Stimulated activated CD4-positive, alpha-beta T cell treated with anti-CD3 and anti-CD28 coated beads, Interleukin-15, amount 100 ng/mL, for 48 hours (primary cell): Measurements from ENCODE around the gene CALM3.

Source experiments
- DNase-seq, 2 donors: peaks; one replicate each; pipeline ENCODE4 v3.0.0-alpha.2; 2020; ENCODE audit warnings: low read depth in 2 of 2

CALM3 gene

DNA sequence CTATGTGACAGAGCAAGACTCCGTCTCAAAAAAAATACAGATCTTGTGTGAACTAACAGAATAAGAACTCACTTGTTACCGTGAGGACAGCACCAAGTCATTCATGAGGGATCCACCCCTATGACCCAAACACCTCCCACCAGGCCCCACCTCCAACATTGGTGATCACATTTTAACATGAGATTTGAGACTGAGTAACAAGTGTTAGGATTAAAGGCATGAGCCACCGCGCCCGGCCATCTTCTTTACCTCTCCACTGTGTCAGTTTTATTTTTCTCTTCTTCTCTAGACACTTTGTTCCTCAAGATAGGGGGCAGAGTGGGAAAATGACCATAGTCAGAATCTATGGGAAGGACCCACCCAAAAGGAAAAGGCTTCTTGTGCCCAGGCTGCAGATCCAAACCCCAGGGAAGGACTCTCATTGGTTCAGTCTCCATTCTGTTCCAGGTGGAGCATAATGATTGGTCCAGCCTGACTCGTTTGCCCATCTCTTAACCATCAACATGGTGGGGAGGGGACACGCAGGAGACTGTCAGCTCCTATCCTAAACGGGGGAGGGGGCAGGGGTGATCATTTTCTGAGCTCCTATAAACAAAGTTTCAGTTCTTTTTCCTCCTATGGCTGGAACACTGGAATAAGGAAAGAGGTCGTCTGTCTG, 1.3 kb upstream of the CALM3 start:
- DNase-seq = no peak

DNA sequence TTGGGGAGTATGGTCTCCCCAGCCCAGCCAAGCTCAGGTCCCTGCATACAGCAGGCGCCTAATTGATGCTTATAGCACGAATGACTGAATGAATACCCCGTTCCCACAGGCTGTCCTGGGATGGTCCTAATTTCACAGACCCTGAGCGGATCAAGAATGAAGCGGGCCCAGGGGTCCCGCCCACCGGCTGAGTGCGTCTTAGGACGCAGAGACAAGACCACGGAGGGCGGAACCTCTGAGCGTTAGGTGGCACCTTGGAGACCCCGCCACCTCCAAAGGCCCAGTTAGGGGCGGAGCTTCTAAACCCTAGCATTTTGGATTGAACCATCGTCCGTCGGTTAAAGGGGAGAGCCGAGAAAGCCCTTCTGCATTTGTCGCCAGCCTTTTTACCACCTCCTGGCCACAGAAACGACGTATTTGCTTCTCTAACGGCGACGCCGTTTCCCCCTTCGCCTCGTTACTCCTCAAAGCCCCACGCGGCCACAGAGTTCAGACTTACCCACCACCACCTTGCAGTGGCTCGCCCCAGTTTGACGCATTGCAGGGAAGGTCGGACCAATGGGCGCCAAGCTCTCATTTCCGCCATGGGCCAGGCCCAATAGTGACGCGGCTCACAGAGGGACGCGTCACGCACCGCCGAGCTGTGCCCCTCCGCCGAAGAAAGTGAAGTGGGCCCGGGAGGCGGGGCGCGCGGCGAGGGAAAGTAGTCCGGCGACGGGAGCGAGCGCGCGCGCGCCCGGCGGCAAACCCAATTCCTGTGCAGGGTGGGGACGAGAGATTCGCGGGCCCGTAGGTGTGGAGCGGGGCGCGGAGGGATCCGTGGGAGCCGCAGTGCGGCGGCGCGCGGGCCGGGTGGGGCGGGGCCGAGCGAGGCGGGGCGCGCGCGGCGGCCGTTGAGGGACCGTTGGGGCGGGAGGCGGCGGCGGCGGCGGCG, 479 bp upstream of the CALM3 start:
- DNase-seq = peak; percentile 95 to 97

DNA sequence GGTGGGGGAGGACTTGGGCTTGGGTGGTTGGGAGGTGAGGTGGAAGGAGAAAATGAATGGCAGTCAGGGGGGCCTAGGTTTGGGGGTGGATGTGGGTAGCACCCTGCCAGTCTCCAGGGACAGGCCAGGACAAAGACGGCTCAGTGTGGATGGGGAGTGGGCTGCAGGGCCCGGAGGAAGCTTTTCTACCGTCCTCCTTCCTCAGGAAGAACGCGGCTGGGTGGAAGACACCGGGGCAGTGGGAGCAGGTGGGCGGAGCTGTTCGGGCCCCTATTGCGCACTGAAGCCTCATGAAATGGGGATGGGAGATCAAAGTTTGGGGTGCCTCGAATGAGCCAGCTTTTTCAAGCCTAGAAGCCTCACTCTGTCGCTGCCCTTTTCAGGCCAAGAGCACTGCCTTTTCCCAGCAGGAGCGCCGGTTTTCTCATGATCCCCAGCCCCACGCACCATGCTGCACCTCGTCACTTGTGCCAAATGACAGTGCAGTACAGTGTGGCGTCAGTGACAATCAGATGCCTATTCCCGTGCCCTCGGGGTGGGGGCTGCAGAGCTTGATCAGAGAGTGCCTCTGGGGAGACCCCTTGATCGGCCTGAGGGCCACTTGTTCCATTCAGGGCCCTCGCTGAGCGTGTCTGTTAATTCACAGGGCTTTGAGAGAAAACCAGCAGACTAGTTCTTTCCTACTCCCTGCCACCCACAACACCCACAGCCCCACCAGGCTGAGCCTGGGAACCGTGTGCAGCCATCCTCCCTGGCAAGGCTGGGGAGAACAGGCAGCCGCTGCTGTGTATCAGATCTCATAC, 1.5 kb downstream of the CALM3 start:
- DNase-seq = peak in 1 of 2 donors; percentile 55

DNA sequence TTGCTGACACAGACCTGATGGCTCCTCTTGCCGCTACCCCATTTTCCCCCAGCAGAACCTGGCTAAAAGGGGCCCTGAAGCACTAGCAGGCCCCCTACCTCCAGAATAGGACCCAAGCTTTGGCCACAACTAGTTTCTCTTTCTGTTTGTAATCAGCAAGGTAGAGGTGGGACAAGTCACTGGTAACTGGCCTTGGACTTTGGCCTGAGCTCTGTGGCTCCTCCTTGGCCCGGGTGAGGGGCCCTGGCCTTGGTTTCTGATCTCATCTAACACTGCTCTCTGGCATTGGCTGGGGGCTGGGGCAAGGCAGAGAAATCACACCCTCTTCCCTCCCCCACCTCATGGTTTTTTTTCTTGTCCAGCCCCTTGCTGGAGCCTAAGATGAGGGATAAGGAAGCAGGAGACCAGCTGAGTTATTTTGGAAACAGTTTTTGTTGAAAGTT, 2.1 kb downstream of the CALM3 start:
- DNase-seq = no peak

DNA sequence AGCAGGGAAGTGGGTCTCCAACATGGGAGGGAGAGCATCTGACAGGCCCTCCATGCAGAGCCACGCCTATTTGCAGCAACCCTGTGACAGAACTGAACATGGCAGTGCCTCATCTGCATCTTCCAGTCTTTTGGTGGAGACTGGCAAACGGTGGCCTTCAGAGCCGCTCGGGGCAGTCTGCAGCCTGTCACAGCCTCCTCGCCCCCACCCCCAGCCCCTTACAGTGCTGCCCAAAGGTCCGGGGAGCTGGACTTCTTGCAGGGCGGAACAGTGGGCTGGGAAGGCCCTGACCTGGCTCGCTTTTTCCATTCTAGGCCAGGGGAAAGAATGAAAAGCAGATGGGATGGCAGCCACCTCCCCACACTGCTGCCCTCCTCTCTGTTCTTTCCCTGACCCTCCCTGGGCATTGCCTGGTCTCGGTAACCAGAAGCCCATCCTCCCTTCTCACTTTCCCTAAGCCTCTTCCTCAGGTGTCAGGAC, 2.7 kb downstream of the CALM3 start:
- no peak for DNase-seq

DNA sequence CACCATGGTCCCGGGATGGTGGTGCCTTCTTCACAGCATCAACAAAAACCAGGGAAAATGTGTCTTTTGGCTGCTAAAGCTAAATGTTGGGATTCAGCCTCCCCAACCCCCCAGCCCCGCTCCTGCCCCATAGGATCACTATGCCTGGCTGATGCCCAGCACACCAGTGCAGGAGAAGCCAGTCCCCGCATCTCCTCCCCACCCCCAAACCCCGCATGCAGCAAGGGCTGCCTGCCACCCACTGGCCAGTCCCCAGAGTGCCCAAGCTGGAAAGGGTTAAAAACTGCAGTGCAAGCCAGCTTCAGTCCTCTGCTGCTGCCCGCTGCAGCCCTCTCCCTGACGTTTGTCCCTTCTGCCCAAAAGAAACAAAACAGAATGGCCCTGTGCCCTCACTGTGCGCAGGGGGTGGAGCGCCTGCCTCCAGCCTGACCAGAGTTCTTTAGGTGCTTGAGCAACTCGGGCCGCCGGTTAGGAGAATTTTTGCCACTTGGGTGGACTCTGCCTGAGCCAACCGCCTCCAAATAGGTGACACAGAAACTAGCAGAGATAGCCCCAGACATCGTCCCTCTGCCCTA, 3.7 kb downstream of the CALM3 start:
- no peak for DNase-seq

DNA sequence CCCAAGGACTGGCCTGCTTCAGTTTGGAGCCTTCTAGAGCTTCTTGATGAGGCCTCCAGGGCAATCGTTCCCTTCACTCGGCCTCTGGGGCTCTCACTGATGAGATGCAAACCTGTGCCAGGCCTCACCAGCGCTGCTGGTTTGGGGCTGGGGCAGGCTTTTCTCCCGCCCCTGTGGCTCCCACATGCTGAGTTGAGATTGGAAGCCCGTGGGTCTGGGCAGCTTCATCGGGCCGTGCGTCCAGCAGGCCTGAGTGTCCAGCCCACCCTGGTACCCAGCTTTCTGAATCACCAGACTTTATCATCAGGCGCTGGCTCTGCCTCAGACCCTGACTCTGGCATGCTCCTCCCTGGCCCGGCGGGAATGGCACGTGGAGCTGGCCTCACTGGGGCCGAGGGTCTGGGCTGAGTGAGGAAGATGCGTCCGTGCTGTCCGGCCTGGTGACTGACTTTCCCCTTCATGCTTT, 4.3 kb downstream of the CALM3 start:
- DNase-seq = no peak

GRCh38 chr19:46606019-46606418, 4.9 kb downstream of the CALM3 start:
- DNase-seq = no peak

DNA sequence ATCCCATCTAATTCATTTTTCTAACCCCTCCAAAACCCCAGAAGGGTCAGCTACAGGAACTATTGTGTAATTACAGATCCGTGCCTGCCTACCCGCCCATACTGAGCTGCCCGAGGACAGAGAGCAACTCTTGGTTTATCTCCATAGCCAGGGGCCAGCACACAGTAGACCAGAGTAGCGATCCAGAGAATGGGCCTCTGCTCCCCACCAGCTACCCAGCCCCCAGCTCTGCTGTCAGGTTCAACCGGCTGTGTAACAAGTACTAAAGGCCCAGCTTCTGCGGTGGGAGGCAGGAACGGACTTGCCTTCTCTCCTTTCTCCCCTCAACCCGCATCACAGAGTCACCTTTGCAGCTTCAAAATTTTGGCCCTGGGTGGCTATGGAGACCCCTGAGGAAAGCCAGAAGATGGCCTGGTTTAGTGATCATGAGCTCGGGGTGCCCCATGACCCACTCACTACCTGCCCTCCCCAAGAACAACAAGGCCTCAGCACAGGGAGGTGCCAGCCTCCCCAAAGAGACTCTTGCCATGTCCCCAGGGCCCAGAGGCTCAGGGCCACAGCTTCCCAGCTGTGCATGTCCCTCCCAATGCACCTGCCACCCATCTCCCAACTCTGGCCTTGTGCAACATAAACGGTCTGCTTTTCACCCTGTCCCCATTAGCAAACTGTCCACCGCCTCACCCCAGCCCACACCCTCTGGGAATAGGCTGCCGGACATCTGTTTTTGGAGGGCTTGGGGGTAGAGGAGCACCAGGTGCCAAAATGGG, 5.7 kb downstream of the CALM3 start:
- DNase-seq = no peak

DNA sequence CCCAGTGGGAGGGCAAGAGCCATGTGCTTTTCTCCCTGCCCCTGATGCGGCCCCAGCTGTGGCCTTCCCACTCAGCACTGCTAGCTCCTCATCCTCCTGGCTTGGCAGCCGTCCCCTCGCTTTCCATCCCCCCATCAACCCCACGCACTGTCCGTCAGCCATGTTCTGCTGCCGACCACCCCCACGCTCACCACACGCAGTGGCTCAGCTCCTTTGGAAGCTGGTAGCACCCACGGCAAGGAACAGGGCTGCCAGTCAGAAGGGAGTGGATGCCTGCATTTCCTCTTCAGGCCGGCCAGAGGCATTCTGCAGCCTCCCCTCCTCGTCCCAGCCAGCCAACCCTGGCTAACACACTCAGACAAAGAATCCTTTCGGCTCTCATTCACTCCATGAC, 6.3 kb downstream of the CALM3 start:
- no peak for DNase-seq

- no peak for DNase-seq
Measured at GRCh38 chr19:46608178-46608577, 7.0 kb downstream of the CALM3 start.

DNA sequence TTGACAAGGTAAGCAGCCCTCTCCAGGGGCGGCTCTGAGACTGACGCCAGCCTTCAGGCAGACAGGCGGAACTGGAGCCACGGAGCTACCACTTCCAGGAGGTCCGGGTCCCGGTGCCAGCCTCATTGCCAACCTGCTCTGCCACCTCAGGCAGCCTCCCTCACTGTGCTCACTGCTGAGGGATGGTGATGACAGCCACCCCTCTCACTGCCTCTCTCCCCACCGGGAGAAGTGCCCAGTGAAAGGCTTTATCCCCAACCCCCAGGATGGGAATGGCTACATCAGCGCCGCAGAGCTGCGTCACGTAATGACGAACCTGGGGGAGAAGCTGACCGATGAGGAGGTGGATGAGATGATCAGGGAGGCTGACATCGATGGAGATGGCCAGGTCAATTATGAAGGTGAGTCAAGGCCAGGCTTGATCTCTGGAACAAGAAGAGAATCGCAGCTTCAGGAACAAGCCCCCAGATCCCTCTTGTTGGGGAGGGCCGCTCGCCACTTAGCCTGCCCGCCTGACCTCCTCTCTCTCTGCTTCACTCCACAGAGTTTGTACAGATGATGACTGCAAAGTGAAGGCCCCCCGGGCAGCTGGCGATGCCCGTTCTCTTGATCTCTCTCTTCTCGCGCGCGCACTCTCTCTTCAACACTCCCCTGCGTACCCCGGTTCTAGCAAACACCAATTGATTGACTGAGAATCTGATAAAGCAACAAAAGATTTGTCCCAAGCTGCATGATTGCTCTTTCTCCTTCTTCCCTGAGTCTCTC, 7.6 kb downstream of the CALM3 start:
- no peak for DNase-seq

GRCh38 chr19:46609511-46610412, 8.6 kb downstream of the CALM3 start:
- no peak for DNase-seq

DNA sequence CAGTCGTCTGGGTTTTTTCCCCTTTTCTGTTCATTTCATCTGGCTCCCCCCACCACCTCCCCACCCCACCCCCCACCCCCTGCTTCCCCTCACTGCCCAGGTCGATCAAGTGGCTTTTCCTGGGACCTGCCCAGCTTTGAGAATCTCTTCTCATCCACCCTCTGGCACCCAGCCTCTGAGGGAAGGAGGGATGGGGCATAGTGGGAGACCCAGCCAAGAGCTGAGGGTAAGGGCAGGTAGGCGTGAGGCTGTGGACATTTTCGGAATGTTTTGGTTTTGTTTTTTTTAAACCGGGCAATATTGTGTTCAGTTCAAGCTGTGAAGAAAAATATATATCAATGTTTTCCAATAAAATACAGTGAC, 9.3 kb downstream of the CALM3 start:
- no peak for DNase-seq

- DNase-seq = no peak
Measured at GRCh38 chr19:46610851-46611770, 10.0 kb downstream of the CALM3 start.

- DNase-seq = no peak
Measured at GRCh38 chr19:46611776-46612175, 10.6 kb downstream of the CALM3 start.

DNA sequence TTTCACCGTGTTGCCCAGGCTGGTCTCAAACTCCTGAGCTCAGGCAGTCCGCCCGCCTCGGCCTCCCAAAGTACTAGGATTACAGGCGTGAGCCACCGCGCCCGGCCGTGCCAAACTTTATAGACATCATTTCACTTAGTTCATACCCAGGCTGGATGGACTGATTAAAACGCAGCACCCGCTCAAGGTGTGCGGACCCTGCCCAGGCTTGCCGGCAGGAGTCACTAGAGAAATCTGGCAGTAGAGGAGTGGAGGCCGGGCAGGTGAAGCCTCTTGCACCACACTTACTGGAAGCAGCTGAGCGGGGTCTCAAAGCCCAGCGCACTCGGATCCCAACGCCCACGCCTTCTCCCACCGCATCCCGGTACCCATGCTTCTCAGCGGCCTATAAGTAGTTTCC, 12.4 kb downstream of the CALM3 start:
- no peak for DNase-seq

- DNase-seq = peak; percentile 67 to 81
Measured at GRCh38 chr19:46614114-46614722, 13.1 kb downstream of the CALM3 start.
